ENCODE measurements around the gene BNC2. TPM values are rescaled to one million over a fixed set of nuclear protein-coding genes. Genes with fewer than 3 reads are reported as not detected.

Gene BNC2
- total RNA-seq, 1 donor from 2014 or later: not detected

GRCh38 chr9:16682273-16682672 is 188.2 kb downstream of the BNC2 start:
- no peaks in the 10 kb centered on the region for H3K36me3 Mint-ChIP-seq (ENCODE audit: low read depth)
- H3K27me3 Mint-ChIP-seq (ENCODE audit: low read depth): no peaks in the 10 kb centered on the region
- no peaks in the 10 kb centered on the region for H3K4me1 Mint-ChIP-seq (ENCODE audit: low read depth)
- H3K4me3 Mint-ChIP-seq (ENCODE audit: low read depth): no peak overlapping the region
- intact Hi-C loops (cut with micrococcal nuclease): no loop called here
- no peaks in the 10 kb centered on the region for H3K9me3 Mint-ChIP-seq
- H3K27ac Mint-ChIP-seq: no peak overlapping the region
- no peak for DNase-seq (ENCODE audit: low spot score)

- Mint-ChIP-seq H3K4me3 (ENCODE audit: low read depth) (no peak overlapping the region), H3K36me3 (ENCODE audit: low read depth) (no peaks in the 10 kb centered on the region), H3K27ac (no peak overlapping the region), H3K4me1 (ENCODE audit: low read depth) (no peaks in the 10 kb centered on the region), H3K27me3 (ENCODE audit: low read depth) (no peaks in the 10 kb centered on the region), H3K9me3 (no peaks in the 10 kb centered on the region)
- DNase-seq (ENCODE audit: low spot score): no peak
- intact Hi-C loops (cut with micrococcal nuclease): no loop called here
Measured at GRCh38 chr9:16681652-16681987, 188.8 kb downstream of the BNC2 start.

- intact Hi-C loops (cut with micrococcal nuclease): no loop called here
- Mint-ChIP-seq H3K36me3 (ENCODE audit: low read depth) (no peaks in the 10 kb centered on the region), H3K9me3 (no peaks in the 10 kb centered on the region), H3K4me3 (ENCODE audit: low read depth) (no peak overlapping the region), H3K27me3 (ENCODE audit: low read depth) (no peaks in the 10 kb centered on the region), H3K4me1 (ENCODE audit: low read depth) (no peaks in the 10 kb centered on the region), H3K27ac (no peak overlapping the region)
- no peak for DNase-seq (ENCODE audit: low spot score)
Measured at GRCh38 chr9:16680975-16681651, 189.4 kb downstream of the BNC2 start.

- DNase-seq (ENCODE audit: low spot score): no peak
- no peak overlapping the region for H3K27ac Mint-ChIP-seq
- no peaks in the 10 kb centered on the region for H3K27me3 Mint-ChIP-seq (ENCODE audit: low read depth)
- no peaks in the 10 kb centered on the region for H3K4me1 Mint-ChIP-seq (ENCODE audit: low read depth)
- H3K36me3 Mint-ChIP-seq (ENCODE audit: low read depth): no peaks in the 10 kb centered on the region
- intact Hi-C loops (cut with micrococcal nuclease): no loop called here
- no peak overlapping the region for H3K4me3 Mint-ChIP-seq (ENCODE audit: low read depth)
- no peaks in the 10 kb centered on the region for H3K9me3 Mint-ChIP-seq
Measured at GRCh38 chr9:16680541-16680940, 189.9 kb downstream of the BNC2 start.

- Mint-ChIP-seq H3K36me3 (ENCODE audit: low read depth) (no peaks in the 10 kb centered on the region), H3K27me3 (ENCODE audit: low read depth) (no peaks in the 10 kb centered on the region), H3K4me1 (ENCODE audit: low read depth) (no peaks in the 10 kb centered on the region), H3K9me3 (no peaks in the 10 kb centered on the region), H3K4me3 (ENCODE audit: low read depth) (no peak overlapping the region), H3K27ac (no peak overlapping the region)
- no peak for DNase-seq (ENCODE audit: low spot score)
- intact Hi-C loops (cut with micrococcal nuclease): no loop called here
Measured at GRCh38 chr9:16679327-16679821, 191.1 kb downstream of the BNC2 start.

- no peak overlapping the region for H3K4me3 Mint-ChIP-seq (ENCODE audit: low read depth)
- DNase-seq (ENCODE audit: low spot score): no peak
- H3K27ac Mint-ChIP-seq: no peak overlapping the region
- H3K27me3 Mint-ChIP-seq (ENCODE audit: low read depth): no peaks in the 10 kb centered on the region
- no peaks in the 10 kb centered on the region for H3K36me3 Mint-ChIP-seq (ENCODE audit: low read depth)
- H3K9me3 Mint-ChIP-seq: no peaks in the 10 kb centered on the region
- intact Hi-C loops (cut with micrococcal nuclease): no loop called here
- no peaks in the 10 kb centered on the region for H3K4me1 Mint-ChIP-seq (ENCODE audit: low read depth)
Measured at GRCh38 chr9:16676519-16676918, 194.0 kb downstream of the BNC2 start.

- Mint-ChIP-seq H3K9me3 (no peaks in the 10 kb centered on the region), H3K4me1 (ENCODE audit: low read depth) (no peaks in the 10 kb centered on the region), H3K27me3 (ENCODE audit: low read depth) (no peaks in the 10 kb centered on the region), H3K27ac (no peak overlapping the region), H3K36me3 (ENCODE audit: low read depth) (no peaks in the 10 kb centered on the region), H3K4me3 (ENCODE audit: low read depth) (no peak overlapping the region)
- no peak for DNase-seq (ENCODE audit: low spot score)
- intact Hi-C loops (cut with micrococcal nuclease): no loop called here
Measured at GRCh38 chr9:16675131-16675530, 195.3 kb downstream of the BNC2 start.

- H3K36me3 Mint-ChIP-seq (ENCODE audit: low read depth): no peaks in the 10 kb centered on the region
Measured at GRCh38 chr9:16673171-16673570, 197.3 kb downstream of the BNC2 start.

GRCh38 chr9:16672501-16672900 is 198.0 kb downstream of the BNC2 start:
- H3K27me3 Mint-ChIP-seq (ENCODE audit: low read depth): no peaks in the 10 kb centered on the region
- H3K4me1 Mint-ChIP-seq (ENCODE audit: low read depth): no peaks in the 10 kb centered on the region
- intact Hi-C loops (cut with micrococcal nuclease): no loop called here
- no peak overlapping the region for H3K27ac Mint-ChIP-seq
- DNase-seq (ENCODE audit: low spot score): no peak
- H3K36me3 Mint-ChIP-seq (ENCODE audit: low read depth): no peaks in the 10 kb centered on the region
- no peaks in the 10 kb centered on the region for H3K9me3 Mint-ChIP-seq
- no peak overlapping the region for H3K4me3 Mint-ChIP-seq (ENCODE audit: low read depth)

More at GRCh38 chr9:16673171-16673570, 197.3 kb downstream of the BNC2 start:
- Mint-ChIP-seq H3K27me3 (ENCODE audit: low read depth) (no peaks in the 10 kb centered on the region), H3K9me3 (no peaks in the 10 kb centered on the region), H3K4me1 (ENCODE audit: low read depth) (no peaks in the 10 kb centered on the region), H3K27ac (no peak overlapping the region), H3K4me3 (ENCODE audit: low read depth) (no peak overlapping the region)
- DNase-seq (ENCODE audit: low spot score): no peak
- intact Hi-C loops (cut with micrococcal nuclease): no loop called here

- H3K27me3 Mint-ChIP-seq (ENCODE audit: low read depth): no peaks in the 10 kb centered on the region
- no peak for DNase-seq (ENCODE audit: low spot score)
- intact Hi-C loops (cut with micrococcal nuclease): no loop called here
- H3K36me3 Mint-ChIP-seq (ENCODE audit: low read depth): no peaks in the 10 kb centered on the region
- no peak overlapping the region for H3K4me3 Mint-ChIP-seq (ENCODE audit: low read depth)
- no peaks in the 10 kb centered on the region for H3K4me1 Mint-ChIP-seq (ENCODE audit: low read depth)
- no peak overlapping the region for H3K27ac Mint-ChIP-seq
- H3K9me3 Mint-ChIP-seq: no peaks in the 10 kb centered on the region
Measured at GRCh38 chr9:16671591-16672137, 198.8 kb downstream of the BNC2 start.

GRCh38 chr9:16670791-16671190 is 199.7 kb downstream of the BNC2 start:
- Mint-ChIP-seq H3K4me1 (ENCODE audit: low read depth) (no peaks in the 10 kb centered on the region), H3K36me3 (ENCODE audit: low read depth) (no peaks in the 10 kb centered on the region), H3K27ac (no peak overlapping the region), H3K4me3 (ENCODE audit: low read depth) (no peak overlapping the region), H3K9me3 (no peaks in the 10 kb centered on the region), H3K27me3 (ENCODE audit: low read depth) (no peaks in the 10 kb centered on the region)
- intact Hi-C loops (cut with micrococcal nuclease): no loop called here
- DNase-seq (ENCODE audit: low spot score): no peak

- no peaks in the 10 kb centered on the region for H3K4me1 Mint-ChIP-seq (ENCODE audit: low read depth)
- no peak for DNase-seq (ENCODE audit: low spot score)
- no peaks in the 10 kb centered on the region for H3K27me3 Mint-ChIP-seq (ENCODE audit: low read depth)
- intact Hi-C loops (cut with micrococcal nuclease): no loop called here
- H3K36me3 Mint-ChIP-seq (ENCODE audit: low read depth): no peaks in the 10 kb centered on the region
- H3K4me3 Mint-ChIP-seq (ENCODE audit: low read depth): no peak overlapping the region
- no peaks in the 10 kb centered on the region for H3K9me3 Mint-ChIP-seq
- no peak overlapping the region for H3K27ac Mint-ChIP-seq
Measured at GRCh38 chr9:16668734-16669295, 201.7 kb downstream of the BNC2 start.

- Mint-ChIP-seq H3K36me3 (ENCODE audit: low read depth) (no peaks in the 10 kb centered on the region), H3K4me1 (ENCODE audit: low read depth) (no peaks in the 10 kb centered on the region), H3K27me3 (ENCODE audit: low read depth) (no peaks in the 10 kb centered on the region), H3K9me3 (peaks cover 7% of the 10 kb centered on the region), H3K27ac (no peak overlapping the region), H3K4me3 (ENCODE audit: low read depth) (no peak overlapping the region)
- intact Hi-C loops (cut with micrococcal nuclease): no loop called here
- DNase-seq (ENCODE audit: low spot score): no peak
Measured at GRCh38 chr9:16664211-16664610, 206.3 kb downstream of the BNC2 start.
